OCI-LY7 (cell line): ENCODE data around the gene KLF16. TPM values are rescaled to one million over a fixed set of nuclear protein-coding genes. Genes with fewer than 3 reads are reported as not detected.

Source experiments
- BruUV-seq: library from RNA; stranded (reverse); fragments of 400-500 nt; replicated peaks from 2 replicates; lab custom pipeline; 2021; lab: Mats Ljungman, UMichigan
- CTCF ChIA-PET: fragments of 300-600 bp; sonication (Branson Sonifier 250); formaldehyde crosslinking; loops from one replicate; lab custom pipeline; 2022; ENCODE audit warnings: antibody characterized with exemption; ENCODE audit not compliant: unreplicated experiment; lab: Charles Lee
- POLR2A ChIA-PET: fragments of 300-600 bp; sonication (Branson Sonifier 250); formaldehyde crosslinking; loops from one replicate; lab custom pipeline; 2022; ENCODE audit warnings: antibody characterized with exemption; lab: Charles Lee
- DNase-seq: peaks from one replicate; pipeline ENCODE4 v3.0.0-alpha.2; 2015; ENCODE audit warnings: low spot score
- H2AFZ ChIP-seq: fragments of 200-600 bp; sonication (generic), shearing (Covaris generic); 2 replicates; pipeline ENCODE4 v1.6.1; 2014; ENCODE audit warnings: mild to moderate bottlenecking, antibody characterized with exemption, low read length, moderate library complexity
- H3K27ac ChIP-seq: fragments of 200-600 bp; sonication (generic); 2 replicates; pipeline ENCODE4 v1.5.1; 2014; ENCODE audit warnings: mixed run types, low read depth, mild to moderate bottlenecking, moderate library complexity, low read length, inconsistent platforms; ENCODE audit not compliant: poor library complexity, severe bottlenecking
- H3K36me3 ChIP-seq: fragments of 200-600 bp; sonication (generic); 2 replicates; pipeline ENCODE4 v1.6.1; 2014; ENCODE audit warnings: mild to moderate bottlenecking, antibody characterized with exemption, low read length, moderate library complexity, mixed read lengths; ENCODE audit not compliant: insufficient read depth
- H3K4me1 ChIP-seq: fragments of 200-600 bp; sonication (generic); 2 replicates; pipeline ENCODE4 v1.5.1; 2014; ENCODE audit warnings: mild to moderate bottlenecking, low read length; ENCODE audit not compliant: insufficient read depth, poor library complexity, severe bottlenecking
- H3K4me2 ChIP-seq: fragments of 200-600 bp; sonication (generic); 2 replicates; pipeline ENCODE4 v1.6.1; 2014; ENCODE audit warnings: mild to moderate bottlenecking, low read length
- H3K4me3 ChIP-seq: fragments of 200-600 bp; sonication (generic); 2 replicates; pipeline ENCODE4 v1.5.1; 2014; ENCODE audit warnings: mild to moderate bottlenecking, low read depth, low read length; ENCODE audit not compliant: poor library complexity, severe bottlenecking
- H3K79me2 ChIP-seq: fragments of 200-600 bp; sonication (generic); 2 replicates; pipeline ENCODE4 v1.6.1; 2016; ENCODE audit warnings: low read depth, mild to moderate bottlenecking, low read length, moderate library complexity, mixed read lengths; ENCODE audit not compliant: insufficient read depth
- H3K9me2 ChIP-seq: fragments of 200-600 bp; sonication (generic); 2 replicates; pipeline ENCODE4 v1.6.1; 2016; ENCODE audit warnings: mild to moderate bottlenecking, low read length, mixed read lengths; ENCODE audit not compliant: insufficient read depth
- H3K9me3 ChIP-seq: fragments of 200-600 bp; sonication (generic); 2 replicates; pipeline ENCODE4 v1.6.1; 2014; ENCODE audit warnings: mild to moderate bottlenecking, mixed run types, low read length, mixed read lengths
- H4K20me1 ChIP-seq: fragments of 200-600 bp; sonication (generic); 2 replicates; pipeline ENCODE4 v1.6.1; 2014; ENCODE audit warnings: mild to moderate bottlenecking, antibody characterized with exemption, low read length, moderate library complexity, mixed read lengths; ENCODE audit not compliant: insufficient read depth
- CTCF ChIP-seq: fragments of 200-600 bp; sonication (generic); conservative IDR thresholded peaks from 2 replicates; pipeline ENCODE4 v1.5.1; 2014; ENCODE audit warnings: mild to moderate bottlenecking, antibody characterized with exemption, low read length, moderate library complexity, mixed read lengths
- EZH2phosphoT487 ChIP-seq: fragments of 200-600 bp; sonication (generic); IDR thresholded peaks from 2 replicates; pipeline ENCODE4 v1.6.1; 2018; ENCODE audit warnings: low read depth, borderline replicate concordance, mild to moderate bottlenecking, mixed run types, antibody characterized with exemption, low read length, moderate library complexity, mixed read lengths
- intact Hi-C: fragments of 100-400 bp; cut with micrococcal nuclease; formaldehyde crosslinking; loops from one replicate; pipeline ENCODE4 v1.10.0; 2022; ENCODE audit not compliant: unreplicated experiment
- total RNA-seq, 2 experiments: library from RNA; depleted of rRNA in 1 of 2; stranded (reverse); fragments of >200 nt in 1 of 2; shearing (Covaris generic) in 1 of 2; gene quantifications; 2 replicates each; pipeline ENCODE4 v1.2.3, GENCODE V29; 2014 to 2022

The KLF16 gene
- total RNA-seq, 2 experiments from 2014 or later: 9.6 to 44.4 TPM

DNA sequence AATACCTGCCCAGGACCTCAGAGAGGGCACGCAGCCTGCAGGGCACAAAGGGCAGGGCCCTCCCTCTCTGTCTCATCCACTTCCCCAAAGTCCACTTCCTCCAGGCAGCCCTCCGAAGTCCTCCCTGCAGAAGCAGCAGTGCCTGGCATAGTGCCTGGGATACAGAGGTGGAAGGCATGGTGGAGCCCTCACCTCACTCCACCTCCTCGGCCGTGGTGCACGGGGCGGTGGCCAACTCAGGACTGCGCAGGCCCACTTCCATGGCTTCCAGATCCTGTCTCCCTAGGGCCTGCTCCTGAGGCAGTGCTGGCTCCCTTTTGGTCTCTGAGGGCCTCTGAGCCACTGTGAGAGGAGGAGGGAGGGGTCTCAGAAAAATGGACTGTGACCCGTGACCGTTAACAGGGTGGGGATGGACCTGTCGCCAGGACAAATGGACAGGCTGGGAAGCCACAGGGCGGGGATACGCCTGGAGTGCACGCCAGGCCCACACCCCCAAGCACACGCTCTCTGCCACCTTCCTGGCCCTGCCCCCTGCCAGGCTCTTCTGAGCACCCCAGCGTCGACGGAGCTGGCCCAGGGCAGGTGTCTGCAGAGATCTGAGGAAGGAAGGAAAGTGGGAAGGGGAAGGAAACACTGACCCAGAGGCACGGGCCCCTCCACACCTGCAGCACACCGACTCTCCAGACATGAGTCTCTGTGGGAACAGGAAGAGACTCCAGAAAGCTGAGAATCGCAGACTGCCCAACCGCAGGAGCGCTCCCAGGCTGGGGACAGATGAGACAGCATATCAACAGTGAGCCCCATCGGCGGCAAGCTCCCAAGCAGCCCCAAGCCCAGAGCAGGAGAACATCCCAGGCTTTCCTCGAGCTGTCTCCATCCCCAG lies 23.5 kb downstream of the KLF16 start:
- ChIA-PET CTCF (no interaction called here), POLR2A (no interaction called here)
- Histone ChIP-seq H3K79me2 (peaks cover 67% of the 10 kb centered on the region), H3K27ac (no peak overlapping the region), H3K36me3 (peaks cover 29% of the 10 kb centered on the region; the same call in 1 of the 2 replicates), H3K4me3 (no peak overlapping the region), H3K4me2 (no peak overlapping the region), H3K4me1 (peaks cover 3% of the 10 kb centered on the region), H2AFZ (no peak overlapping the region), H3K9me3 (no peaks in the 10 kb centered on the region), H4K20me1 (no peaks in the 10 kb centered on the region; the same call in 1 of the 2 replicates), H3K9me2 (no peaks in the 10 kb centered on the region)
- intact Hi-C loops: no loop called here
- no peak for DNase-seq
- TF ChIP-seq EZH2phosphoT487 (no peak), CTCF (no peak)
- no TSS peak for BruUV-seq

GRCh38 chr19:1837625-1838105 lies 25.7 kb downstream of the KLF16 start:
- H3K4me1 ChIP-seq: peaks cover 3% of the 10 kb centered on the region
- H3K36me3 ChIP-seq: peaks cover 31% of the 10 kb centered on the region; the same call in 1 of the 2 replicates
- H3K9me3 ChIP-seq: no peaks in the 10 kb centered on the region
- H3K27ac ChIP-seq: no peak overlapping the region
- no peaks in the 10 kb centered on the region; the same call in 1 of the 2 replicates for H4K20me1 ChIP-seq
- ChIA-PET CTCF (interaction anchor here (0.6 to 1.1 kb wide), 4 partner anchors 10 to 85 kb away, joined by 3 to 10 read pairs (median 6); partner anchors contain the start of gene ATP8B3), POLR2A (no interaction called here)
- DNase-seq: peak; percentile 50
- H3K9me2 ChIP-seq: no peaks in the 10 kb centered on the region
- no peak overlapping the region for H3K4me2 ChIP-seq
- TF ChIP-seq EZH2phosphoT487 (no peak), CTCF (peak; percentile 93)
- no TSS peak for BruUV-seq
- peaks cover 44% of the 10 kb centered on the region for H3K79me2 ChIP-seq
- no peak overlapping the region for H2AFZ ChIP-seq
- no peak overlapping the region for H3K4me3 ChIP-seq
- intact Hi-C loops: no loop called here
